H9 (cell line): ENCODE results near the gene IL10. TPM values are rescaled to one million over a fixed set of nuclear protein-coding genes. Genes with fewer than 3 reads are reported as not detected.

Source experiments
- DNase-seq: peaks from one replicate; pipeline ENCODE4 v3.0.0-alpha.2; 2017
- H2AFZ ChIP-seq: one replicate; pipeline ENCODE4 v1.6.1; 2013; ENCODE audit warnings: mild to moderate bottlenecking, low read length, control low read depth, moderate library complexity
- H2AK5ac ChIP-seq: 2 replicates; pipeline ENCODE4 v1.6.1; 2013; ENCODE audit warnings: low read length, control low read depth, mixed read lengths; ENCODE audit not compliant: insufficient read length
- H2BK120ac ChIP-seq: one replicate; pipeline ENCODE4 v1.6.1; 2013; ENCODE audit warnings: low read depth, mild to moderate bottlenecking, low read length, control low read depth, inconsistent platforms; ENCODE audit not compliant: poor library complexity, severe bottlenecking
- H2BK12ac ChIP-seq: 2 replicates; pipeline ENCODE4 v1.6.1; 2013; ENCODE audit warnings: low read length, control low read depth, mixed read lengths, low read depth; ENCODE audit not compliant: insufficient read length
- H2BK15ac ChIP-seq: 2 replicates; pipeline ENCODE4 v1.6.1; 2013; ENCODE audit warnings: low read depth, low read length, control low read depth
- H2BK20ac ChIP-seq: one replicate; pipeline ENCODE4 v1.6.1; 2013; ENCODE audit warnings: low read depth, mild to moderate bottlenecking, low read length, control low read depth, inconsistent platforms; ENCODE audit not compliant: poor library complexity, severe bottlenecking
- H2BK5ac ChIP-seq: 2 replicates; pipeline ENCODE4 v1.6.1; 2013; ENCODE audit warnings: low read length, control low read depth, mixed read lengths; ENCODE audit not compliant: insufficient read length
- H3K14ac ChIP-seq: 2 replicates; pipeline ENCODE4 v1.6.1; 2013; ENCODE audit warnings: low read length, control low read depth; ENCODE audit not compliant: insufficient read depth
- H3K18ac ChIP-seq: 2 replicates; pipeline ENCODE4 v1.6.1; 2013; ENCODE audit warnings: low read depth, mild to moderate bottlenecking, mixed read lengths, low read length, control low read depth; ENCODE audit not compliant: insufficient read length
- H3K23ac ChIP-seq: 2 replicates; pipeline ENCODE4 v1.6.1; 2013; ENCODE audit warnings: low read length, control low read depth, mixed read lengths, low read depth; ENCODE audit not compliant: insufficient read length
- H3K23me2 ChIP-seq: 2 replicates; pipeline ENCODE4 v1.6.1; 2013; ENCODE audit warnings: low read depth, mild to moderate bottlenecking, mixed read lengths, low read length, control low read depth; ENCODE audit not compliant: insufficient read length, poor library complexity, severe bottlenecking
- H3K27ac ChIP-seq: 2 replicates; pipeline ENCODE4 v1.5.1; 2013; ENCODE audit warnings: low read length, control low read depth, mixed read lengths, low read depth; ENCODE audit not compliant: insufficient read length
- H3K27me3 ChIP-seq: 2 replicates; pipeline ENCODE4 v1.6.1; 2013; ENCODE audit warnings: low read length, control low read depth, inconsistent platforms; ENCODE audit not compliant: insufficient read depth
- H3K4ac ChIP-seq: 2 replicates; pipeline ENCODE4 v1.6.1; 2013; ENCODE audit warnings: low read depth, mild to moderate bottlenecking, control low read depth, inconsistent platforms, low read length, moderate library complexity
- H3K4me1 ChIP-seq: 2 replicates; pipeline ENCODE4 v1.6.1; 2013; ENCODE audit warnings: low read length, control low read depth, inconsistent platforms; ENCODE audit not compliant: insufficient read depth
- H3K4me2 ChIP-seq: 2 replicates; pipeline ENCODE4 v1.6.1; 2013; ENCODE audit warnings: low read length, control low read depth, mixed read lengths; ENCODE audit not compliant: insufficient read length, insufficient read depth
- H3K56ac ChIP-seq: 2 replicates; pipeline ENCODE4 v1.6.1; 2013; ENCODE audit warnings: low read depth, mild to moderate bottlenecking, mixed read lengths, low read length, control low read depth; ENCODE audit not compliant: insufficient read length
- H3K79me1 ChIP-seq: 2 replicates; pipeline ENCODE4 v1.6.1; 2013; ENCODE audit warnings: low read depth, mild to moderate bottlenecking, moderate library complexity, low read length, control low read depth, inconsistent platforms; ENCODE audit not compliant: insufficient read depth, poor library complexity, severe bottlenecking
- H3K79me2 ChIP-seq: 2 replicates; pipeline ENCODE4 v1.6.1; 2013; ENCODE audit warnings: low read length, control low read depth, inconsistent platforms; ENCODE audit not compliant: insufficient read depth
- H3K9ac ChIP-seq: 2 replicates; pipeline ENCODE4 v1.6.1; 2013; ENCODE audit warnings: low read length, control low read depth, mixed read lengths; ENCODE audit not compliant: insufficient read length; ENCODE audit errors: extremely low read depth
- H3K9me3 ChIP-seq: one replicate; pipeline ENCODE4 v1.6.1; 2013; ENCODE audit warnings: low read depth, low read length, inconsistent platforms; ENCODE audit not compliant: control insufficient read depth
- H3T11ph ChIP-seq: one replicate; pipeline ENCODE4 v1.6.1; 2013; ENCODE audit warnings: mild to moderate bottlenecking, low read length, control low read depth, inconsistent platforms
- H4K20me1 ChIP-seq: one replicate; pipeline ENCODE4 v1.6.1; 2013; ENCODE audit not compliant: control insufficient read depth, insufficient read length, insufficient read depth
- H4K5ac ChIP-seq: 2 replicates; pipeline ENCODE4 v1.6.1; 2013; ENCODE audit warnings: low read depth, mild to moderate bottlenecking, mixed read lengths, low read length, control low read depth; ENCODE audit not compliant: insufficient read length
- H4K8ac ChIP-seq: replicated peaks from 2 replicates; pipeline ENCODE4 v1.6.1; 2013; ENCODE audit warnings: low read length, control low read depth, mixed read lengths, low read depth; ENCODE audit not compliant: insufficient read length
- H4K91ac ChIP-seq: 2 replicates; pipeline ENCODE4 v1.6.1; 2013; ENCODE audit warnings: low read depth, mild to moderate bottlenecking, moderate library complexity, mixed read lengths, low read length, control low read depth; ENCODE audit not compliant: insufficient read length
- H3K27ac Mint-ChIP-seq, 3 experiments: 2 replicates in 2 of 3; 3 replicates in 1 of 3; pipeline ENCODE4 v1.8.0; 2020 to 2021; ENCODE audit warnings: mixed read lengths in 3 of 3, mild to moderate bottlenecking in 1 of 3, moderate library complexity in 1 of 3
- H3K27me3 Mint-ChIP-seq: 2 replicates; pipeline ENCODE4 v1.8.0; 2021; ENCODE audit warnings: low read depth, mild to moderate bottlenecking, moderate library complexity, mixed read lengths
- H3K36me3 Mint-ChIP-seq, 3 experiments: 2 replicates in 2 of 3; 3 replicates in 1 of 3; pipeline ENCODE4 v1.8.0; 2020 to 2021; ENCODE audit warnings: low read depth in 3 of 3, mixed read lengths in 3 of 3; ENCODE audit not compliant: insufficient read depth in 1 of 3
- H3K4me1 Mint-ChIP-seq, 2 experiments: 2 replicates each; pipeline ENCODE4 v1.8.0; 2020; ENCODE audit warnings: mixed read lengths in 2 of 2
- H3K4me3 Mint-ChIP-seq, 2 experiments: 2 replicates in 1 of 2; 3 replicates in 1 of 2; pipeline ENCODE4 v1.8.0; 2020 to 2021; ENCODE audit warnings: mild to moderate bottlenecking in 2 of 2, mixed read lengths in 2 of 2, moderate library complexity in 1 of 2
- H3K9me3 Mint-ChIP-seq, 2 experiments: 2 replicates in 1 of 2; 3 replicates in 1 of 2; pipeline ENCODE4 v1.8.0; 2020; ENCODE audit warnings: mild to moderate bottlenecking in 2 of 2, mixed read lengths in 2 of 2, moderate library complexity in 1 of 2
- WGBS: extraction: QIAGEN DNeasy Blood & Tissue Kit; methylation state at CpG from one replicate; pipeline ENCODE4 v1.1.7; 2013; ENCODE audit warnings: missing lambda C conversion rate, low lambda C conversion rate, mixed read lengths; ENCODE audit not compliant: insufficient read length; ENCODE audit errors: extremely low coverage; 5-methylcytosine and 5-hydroxymethylcytosine counted together
- total RNA-seq: library from RNA; stranded (reverse); gene quantifications from 2 replicates; pipeline ENCODE4 v1.2.1, GENCODE V29; 2021
- TF ChIP-seq, protein P1 (sequence below): fragments of 200-600 bp; sonication (generic); conservative IDR thresholded peaks from 3 replicates; pipeline ENCODE4 v1.8.0; 2021; ENCODE audit warnings: antibody characterized with exemption, mild to moderate bottlenecking

IL10 gene
- total RNA-seq, 1 experiment from 2014 or later = not detected

DNA sequence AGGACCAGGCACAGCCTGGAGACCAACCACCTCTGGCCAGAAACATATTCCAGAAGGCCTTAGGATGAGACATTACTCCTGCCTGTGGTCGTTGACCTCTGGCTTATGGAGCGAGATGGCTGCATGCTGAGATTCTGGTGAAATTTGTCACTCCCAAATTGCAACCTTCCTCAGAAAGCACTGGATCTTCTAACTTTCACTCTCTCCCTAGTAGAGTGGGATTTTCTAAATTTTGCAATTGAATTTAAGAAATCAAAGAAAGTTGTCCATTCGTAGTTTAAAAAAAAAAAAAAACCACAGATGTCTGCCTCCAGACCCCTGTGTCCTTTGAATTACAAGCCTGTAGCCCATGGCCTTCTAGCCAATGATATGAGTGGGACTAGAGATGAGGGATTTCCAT, 28.6 kb upstream of the IL10 start:
- H3K27me3 ChIP-seq = no peaks in the 10 kb centered on the region
- no CpG with 5 or more reads among the region's 3 CpGs for WGBS
- H3K4ac ChIP-seq = no peak overlapping the region
- no peaks in the 10 kb centered on the region for H3K79me1 ChIP-seq
- H3K27ac ChIP-seq = no peak overlapping the region
- Mint-ChIP-seq H3K4me3 (no peak overlapping the region), H3K9me3 (no peaks in the 10 kb centered on the region), H3K27ac (no peak overlapping the region), H3K4me1 (0 out of 4 replicates have a peak, but pooled peaks cover 0 to 2% of the 10 kb centered on the region in 2 experiments), H3K27me3 (peaks cover 18% of the 10 kb centered on the region), H3K36me3 (no peaks in the 10 kb centered on the region)
- H4K91ac ChIP-seq = no peak overlapping the region
- H2BK120ac ChIP-seq = no peak overlapping the region
- TF ChIP-seq, protein P1, sequence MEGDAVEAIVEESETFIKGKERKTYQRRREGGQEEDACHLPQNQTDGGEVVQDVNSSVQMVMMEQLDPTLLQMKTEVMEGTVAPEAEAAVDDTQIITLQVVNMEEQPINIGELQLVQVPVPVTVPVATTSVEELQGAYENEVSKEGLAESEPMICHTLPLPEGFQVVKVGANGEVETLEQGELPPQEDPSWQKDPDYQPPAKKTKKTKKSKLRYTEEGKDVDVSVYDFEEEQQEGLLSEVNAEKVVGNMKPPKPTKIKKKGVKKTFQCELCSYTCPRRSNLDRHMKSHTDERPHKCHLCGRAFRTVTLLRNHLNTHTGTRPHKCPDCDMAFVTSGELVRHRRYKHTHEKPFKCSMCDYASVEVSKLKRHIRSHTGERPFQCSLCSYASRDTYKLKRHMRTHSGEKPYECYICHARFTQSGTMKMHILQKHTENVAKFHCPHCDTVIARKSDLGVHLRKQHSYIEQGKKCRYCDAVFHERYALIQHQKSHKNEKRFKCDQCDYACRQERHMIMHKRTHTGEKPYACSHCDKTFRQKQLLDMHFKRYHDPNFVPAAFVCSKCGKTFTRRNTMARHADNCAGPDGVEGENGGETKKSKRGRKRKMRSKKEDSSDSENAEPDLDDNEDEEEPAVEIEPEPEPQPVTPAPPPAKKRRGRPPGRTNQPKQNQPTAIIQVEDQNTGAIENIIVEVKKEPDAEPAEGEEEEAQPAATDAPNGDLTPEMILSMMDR = no peak
- H3K23ac ChIP-seq = no peak overlapping the region
- H3K56ac ChIP-seq = no peak overlapping the region
- no peaks in the 10 kb centered on the region for H3K4me1 ChIP-seq
- H2BK20ac ChIP-seq = no peak overlapping the region
- H4K5ac ChIP-seq = no peak overlapping the region
- H3K79me2 ChIP-seq = no peaks in the 10 kb centered on the region
- H3K23me2 ChIP-seq = no peaks in the 10 kb centered on the region
- H2BK15ac ChIP-seq = no peak overlapping the region
- no peak overlapping the region for H2AK5ac ChIP-seq
- no peak overlapping the region for H2BK12ac ChIP-seq
- no peak overlapping the region for H3K4me2 ChIP-seq
- H3K18ac ChIP-seq = no peak overlapping the region
- H2BK5ac ChIP-seq = no peak overlapping the region
- no peak overlapping the region for H3K9ac ChIP-seq
- H3K9me3 ChIP-seq = no peaks in the 10 kb centered on the region
- no peak overlapping the region for H3K14ac ChIP-seq
- no peak for DNase-seq
- H3T11ph ChIP-seq = no peak overlapping the region
- H2AFZ ChIP-seq = no peak overlapping the region
- H4K8ac ChIP-seq = no peak overlapping the region
- no peaks in the 10 kb centered on the region for H4K20me1 ChIP-seq
